H1 (cell line): Measurements from ENCODE around the gene C19orf67. TPM values are rescaled to one million over a fixed set of nuclear protein-coding genes. Genes with fewer than 3 reads are reported as not detected.

ENCODE experiments used
- CTCF ChIA-PET: fragments of 300-600 bp; sonication (Branson Sonifier 250); formaldehyde crosslinking; loops from one replicate; lab custom pipeline; 2021; ENCODE audit not compliant: partially characterized antibody; lab: Charles Lee
- POLR2A ChIA-PET: fragments of 300-600 bp; sonication (Branson Sonifier 250); formaldehyde crosslinking; loops from one replicate; lab custom pipeline; 2021; ENCODE audit warnings: inconsistent platforms; ENCODE audit not compliant: partially characterized antibody; lab: Charles Lee
- DNase-seq, 2 experiments: peaks; one replicate each; pipeline versions ENCODE4 v3.0.0 to v3.0.0-alpha.2; 2010 to 2022; ENCODE audit warnings: low spot score in 2 of 2, low read depth in 1 of 2, mixed read lengths in 1 of 2
- FAIRE-seq: peaks from 2 replicates; lab custom pipeline; 2011; peaks lifted over from hg19 to GRCh38; lab: Jason Lieb, UNC
- H2AFZ ChIP-seq: 2 replicates; pipeline ENCODE4 v1.8.1; 2012; ENCODE audit warnings: low read length, inconsistent platforms
- H2AK5ac ChIP-seq: 2 replicates; pipeline ENCODE4 v1.6.1; 2013; ENCODE audit warnings: low read depth, low read length
- H2BK120ac ChIP-seq: replicated peaks from 2 replicates; pipeline ENCODE3; 2013; ENCODE audit warnings: low read depth, low read length, inconsistent platforms
- H2BK12ac ChIP-seq: 2 replicates; pipeline ENCODE4 v1.6.1; 2013; ENCODE audit warnings: low read depth, low read length
- H2BK15ac ChIP-seq: 2 replicates; pipeline ENCODE4 v1.6.1; 2013; ENCODE audit warnings: low read length
- H2BK20ac ChIP-seq: 2 replicates; pipeline ENCODE4 v1.6.1; 2013; ENCODE audit warnings: low read length
- H2BK5ac ChIP-seq: 2 replicates; pipeline ENCODE4 v1.6.1; 2013; ENCODE audit warnings: low read depth, low read length
- H3K14ac ChIP-seq: 2 replicates; pipeline ENCODE4 v1.6.1; 2013; ENCODE audit warnings: inconsistent platforms; ENCODE audit not compliant: insufficient read length
- H3K18ac ChIP-seq: 2 replicates; pipeline ENCODE4 v1.6.1; 2013; ENCODE audit warnings: low read length; ENCODE audit errors: extremely low read depth
- H3K23ac ChIP-seq: 2 replicates; pipeline ENCODE4 v1.6.1; 2013; ENCODE audit warnings: inconsistent platforms; ENCODE audit not compliant: insufficient read length
- H3K23me2 ChIP-seq: 2 replicates; pipeline ENCODE4 v1.6.1; 2013; ENCODE audit warnings: low read depth, low read length
- H3K27ac ChIP-seq: 2 replicates; pipeline ENCODE4 v1.6.1; 2011; ENCODE audit warnings: low read depth, low read length, inconsistent platforms
- H3K27me3 ChIP-seq, 4 experiments: replicated peaks in 1 of 4; 1 replicate in 1 of 4; 2 replicates in 3 of 4; pipeline versions ENCODE4 v1.6.1 to v1.8.1; 2011 to 2013; ENCODE audit warnings: low read length in 3 of 4, mild to moderate bottlenecking in 3 of 4, inconsistent platforms in 2 of 4, mixed read lengths in 2 of 4, moderate library complexity in 1 of 4; ENCODE audit not compliant: control insufficient read depth in 3 of 4, insufficient read depth in 3 of 4; ENCODE audit errors: extremely low read depth in 1 of 4
- H3K36me3 ChIP-seq, 4 experiments: 2 replicates each; pipeline versions ENCODE4 v1.6.1 to v1.8.1; 2011 to 2013; ENCODE audit warnings: mild to moderate bottlenecking in 4 of 4, low read length in 3 of 4, moderate library complexity in 2 of 4, control low read depth in 1 of 4, inconsistent platforms in 1 of 4; ENCODE audit not compliant: insufficient read depth in 4 of 4, control insufficient read depth in 2 of 4
- H3K4ac ChIP-seq: replicated peaks from 2 replicates; pipeline ENCODE3; 2013; ENCODE audit warnings: low read length, low read depth, mixed read lengths, inconsistent platforms; ENCODE audit not compliant: insufficient read length
- H3K4me1 ChIP-seq, 4 experiments: replicated peaks in 1 of 4; 1 replicate in 1 of 4; 2 replicates in 3 of 4; pipeline versions ENCODE4 v1.6.1 to v1.8.1; 2011 to 2013; ENCODE audit warnings: low read length in 3 of 4, inconsistent platforms in 2 of 4, mixed read lengths in 1 of 4; ENCODE audit not compliant: insufficient read depth in 4 of 4, control insufficient read depth in 3 of 4
- H3K4me2 ChIP-seq, 2 experiments: 2 replicates each; pipeline versions ENCODE4 v1.6.1 to v1.8.1; 2011 to 2013; ENCODE audit warnings: low read depth in 2 of 2, low read length in 2 of 2, control low read depth in 1 of 2, inconsistent platforms in 1 of 2, mild to moderate bottlenecking in 1 of 2; ENCODE audit not compliant: insufficient read depth in 1 of 2
- H3K4me3 ChIP-seq, 4 experiments: fragments of 200-600, 300-600 bp in 1 of 4; sonication (generic), shearing (Covaris generic), sonication (Bioruptor Twin) in 1 of 4; 2 replicates each; pipeline versions ENCODE4 v1.5.1 to v1.8.1; 2011 to 2016; ENCODE audit warnings: low read length in 4 of 4, low read depth in 3 of 4, control low read depth in 2 of 4, inconsistent platforms in 2 of 4, mild to moderate bottlenecking in 2 of 4, mixed read lengths in 1 of 4, moderate library complexity in 1 of 4; ENCODE audit not compliant: insufficient read depth in 2 of 4; ENCODE audit errors: extremely low read depth in 1 of 4
- H3K56ac ChIP-seq: replicated peaks from 2 replicates; pipeline ENCODE3; 2013; ENCODE audit warnings: low read depth, mild to moderate bottlenecking, mixed read lengths, low read length, inconsistent platforms; ENCODE audit not compliant: insufficient read length
- H3K79me1 ChIP-seq: 2 replicates; pipeline ENCODE4 v1.6.1; 2013; ENCODE audit warnings: low read depth, low read length, control low read depth
- H3K79me2 ChIP-seq, 2 experiments: 2 replicates each; pipeline versions ENCODE4 v1.6.1 to v1.8.1; 2012 to 2013; ENCODE audit warnings: low read length in 2 of 2, mild to moderate bottlenecking in 2 of 2, inconsistent platforms in 1 of 2; ENCODE audit not compliant: insufficient read depth in 2 of 2, control insufficient read depth in 1 of 2
- H3K9ac ChIP-seq, 4 experiments: replicated peaks in 1 of 4; 1 replicate in 1 of 4; 2 replicates in 3 of 4; pipeline versions ENCODE4 v1.6.1 to v1.8.1; 2011 to 2013; ENCODE audit warnings: low read depth in 3 of 4, low read length in 3 of 4, control low read depth in 2 of 4, mild to moderate bottlenecking in 2 of 4, moderate library complexity in 2 of 4, inconsistent platforms in 1 of 4; ENCODE audit errors: extremely low read depth in 1 of 4
- H3K9me3 ChIP-seq, 2 experiments: 2 replicates each; pipeline versions ENCODE4 v1.6.1 to v1.8.1; 2012 to 2013; ENCODE audit warnings: mild to moderate bottlenecking in 2 of 2, moderate library complexity in 2 of 2, control low read depth in 1 of 2, inconsistent platforms in 1 of 2, low read depth in 1 of 2, low read length in 1 of 2, mixed read lengths in 1 of 2; ENCODE audit not compliant: insufficient read depth in 2 of 2
- H4K20me1 ChIP-seq, 2 experiments: replicated peaks in 1 of 2; 2 replicates each; pipeline versions ENCODE3 to v1.8.1; 2011 to 2013; ENCODE audit warnings: inconsistent platforms in 2 of 2, low read length in 2 of 2, mild to moderate bottlenecking in 1 of 2; ENCODE audit not compliant: insufficient read depth in 2 of 2, control insufficient read depth in 1 of 2
- H4K5ac ChIP-seq: 2 replicates; pipeline ENCODE4 v1.6.1; 2013; ENCODE audit warnings: low read length, low read depth, mixed read lengths, inconsistent platforms; ENCODE audit not compliant: insufficient read length
- H4K8ac ChIP-seq: 2 replicates; pipeline ENCODE4 v1.8.0; 2013; ENCODE audit warnings: mild to moderate bottlenecking, moderate library complexity, low read length, inconsistent platforms; ENCODE audit not compliant: insufficient read depth; ENCODE audit errors: extremely low read depth
- H4K91ac ChIP-seq: replicated peaks from 2 replicates; pipeline ENCODE3; 2013; ENCODE audit warnings: low read length, mixed read lengths, inconsistent platforms; ENCODE audit not compliant: insufficient read length
- BRCA1 ChIP-seq: IDR thresholded peaks from 2 replicates; pipeline ENCODE4 v1.6.1; 2012; ENCODE audit warnings: low read depth, low read length, improper control_type of control experiment
- EP300 ChIP-seq, 2 experiments: IDR thresholded peaks; 1 replicate in 1 of 2; 2 replicates in 1 of 2; pipeline ENCODE4 v1.6.1; 2011 to 2012; ENCODE audit warnings: low read depth in 2 of 2, low read length in 2 of 2, mild to moderate bottlenecking in 2 of 2, borderline replicate concordance in 1 of 2, inconsistent platforms in 1 of 2, moderate library complexity in 1 of 2
- GTF2F1 ChIP-seq: IDR thresholded peaks from 2 replicates; pipeline ENCODE4 v1.6.1; 2012; ENCODE audit warnings: low read depth, low read length, improper control_type of control experiment, borderline replicate concordance
- NANOG ChIP-seq: IDR thresholded peaks from 2 replicates; pipeline ENCODE4 v1.6.1; 2011; ENCODE audit warnings: low read length, low read depth, mild to moderate bottlenecking, inconsistent platforms; ENCODE audit not compliant: insufficient read depth, poor library complexity, severe bottlenecking
- RAD21 ChIP-seq, 2 experiments: IDR thresholded peaks in 1 of 2; conservative IDR thresholded peaks in 1 of 2; 2 replicates each; pipeline ENCODE4 v1.6.1; 2011; ENCODE audit warnings: low read depth in 2 of 2, low read length in 2 of 2, improper control_type of control experiment in 1 of 2, inconsistent platforms in 1 of 2, mild to moderate bottlenecking in 1 of 2, moderate library complexity in 1 of 2
- RNF2 ChIP-seq: fragments of 200-900, 300-1000 bp; sonication (generic); IDR thresholded peaks from 2 replicates; pipeline ENCODE4 v1.7.1; 2016; ENCODE audit warnings: borderline replicate concordance, low read depth, mild to moderate bottlenecking, antibody characterized with exemption, low read length; ENCODE audit not compliant: poor library complexity, severe bottlenecking; ENCODE audit errors: missing control alignments
- SIRT6 ChIP-seq: IDR thresholded peaks from one replicate; pipeline ENCODE4 v1.7.1; 2012; ENCODE audit warnings: low read length, inconsistent platforms
- YY1 ChIP-seq: IDR thresholded peaks from 2 replicates; pipeline ENCODE4 v1.6.1; 2011; ENCODE audit warnings: low read depth, mild to moderate bottlenecking, low read length
- WGBS, 2 experiments: shearing (Covaris generic) in 1 of 2; methylation state at CpG; one replicate each; pipeline versions ENCODE4 v1.1.6 to v1.1.7; 2013 to 2015; ENCODE audit warnings: low lambda C conversion rate in 2 of 2, mixed read lengths in 2 of 2, inconsistent platforms in 1 of 2, low coverage in 1 of 2, missing lambda C conversion rate in 1 of 2; ENCODE audit not compliant: insufficient replicate concordance in 2 of 2, insufficient coverage in 1 of 2, insufficient read length in 1 of 2; ENCODE audit errors: extremely low coverage in 1 of 2, missing lambda C conversion rate in 1 of 2; 5-methylcytosine and 5-hydroxymethylcytosine counted together
- polyA plus RNA-seq, 7 experiments: library from polyadenylated mRNA; depleted of rRNA in 3 of 7; stranded (reverse) in 5 of 7; unstranded in 2 of 7; fragments of >200 nt in 5 of 7; fragments of 200-250 nt in 2 of 7; gene quantifications; 1 replicate in 5 of 7; 2 replicates in 1 of 7; 4 replicates in 1 of 7; pipeline versions ENCODE4 v1.2.1 to v1.2.3, GENCODE V29; 2011 to 2013; ENCODE audit warnings: missing spikeins in 2 of 7, mixed read lengths in 2 of 7
- total RNA-seq: library from RNA; stranded (reverse); fragmentation: NEBNext Ultra II Directional; extraction: Animal tissue kit (Norgen Biotek cat#: 25700); gene quantifications from 2 replicates; pipeline ENCODE4 v1.2.1, GENCODE V29; 2021
- TF ChIP-seq, protein P1 (sequence below): IDR thresholded peaks from 2 replicates; pipeline ENCODE4 v1.6.1; 2012; ENCODE audit warnings: low read length, inconsistent platforms

The C19orf67 gene
- total and polyA plus RNA-seq, 2 of the 8 experiments (the other 6 are each of a cell fraction or from before 2014, with no cell fraction given): 0.12 TPM; not detected in 1

DNA sequence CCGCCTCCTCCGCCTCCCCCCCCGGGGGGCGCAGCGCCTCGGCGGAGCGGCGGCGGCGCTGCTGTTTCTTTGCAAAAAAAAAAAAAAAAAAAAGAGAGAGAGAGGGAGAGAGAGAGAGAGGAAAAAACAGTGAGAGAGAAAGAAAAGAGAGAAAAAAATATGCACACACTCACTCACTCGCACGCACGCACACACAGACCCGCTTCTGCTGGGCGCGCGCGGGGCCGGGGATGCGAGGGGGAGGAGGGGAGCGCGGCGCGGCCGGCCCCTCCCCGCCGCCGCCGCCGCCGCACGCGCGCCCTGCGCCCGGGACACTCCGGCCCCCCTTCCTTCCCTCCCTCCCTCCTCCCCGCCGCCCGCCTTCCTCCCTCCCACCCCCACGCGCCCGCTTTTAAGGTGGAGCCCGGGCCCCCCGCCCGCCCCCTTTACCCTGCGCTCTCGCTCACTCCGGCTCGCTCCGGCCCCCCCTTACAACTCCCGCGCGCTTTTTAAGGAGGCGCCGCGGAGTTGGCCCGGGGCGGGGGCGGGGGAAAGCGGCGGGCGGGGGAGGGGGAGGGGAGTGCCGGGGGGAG is 5.0 kb upstream of the C19orf67 start, which contains the start of gene SAMD1:
TSS of gene SAMD1 (minus strand) at position 243 of the 572 bp plus-strand sequence.
- Histone ChIP-seq H3K27ac (no peak within 1 kb of the TSS), H3K27me3 (peaks cover 0 to 6% (median 2%) of the 10 kb centered on the region in 4 experiments; a peak in 4 of 7 replicates), H4K20me1 (peaks cover 4 to 6% of the 10 kb centered on the region in 2 experiments), H3K14ac (no peak within 1 kb of the TSS), H3K79me2 (no peaks in the 10 kb centered on the region), H4K91ac (no peak within 1 kb of the TSS), H2BK120ac (no peak within 1 kb of the TSS), H2BK15ac (no peak within 1 kb of the TSS), H3K79me1 (no peaks in the 10 kb centered on the region), H4K5ac (peak within 1 kb of the TSS; percentile 22), H3K36me3 (peaks cover 0 to 13% (median 4%) of the 10 kb centered on the region in 4 experiments; a peak in 3 of 8 replicates), H3K4ac (no peak within 1 kb of the TSS), H3K56ac (peak within 1 kb of the TSS; percentile 30), H3K4me1 (peaks cover 3 to 5% (median 4%) of the 10 kb centered on the region in 4 experiments), H3K23ac (no peak within 1 kb of the TSS), H2BK20ac (no peak within 1 kb of the TSS), H2BK5ac (no peak within 1 kb of the TSS), H3K18ac (no peak within 1 kb of the TSS; the same call in 1 of the 2 replicates), H2AFZ (no peak within 1 kb of the TSS), H3K4me3 (peak within 1 kb of the TSS; percentile 56 to 83 (median 71)), H4K8ac (peak within 1 kb of the TSS; percentile 57; the same call in 1 of the 2 replicates), H3K23me2 (peaks cover 11% of the 10 kb centered on the region), H2BK12ac (no peak within 1 kb of the TSS), H3K9me3 (peaks cover 8% of the 10 kb centered on the region in 2 experiments; a peak in 3 of 4 replicates), H3K9ac (peak within 1 kb of the TSS; percentile 13 to 73 (median 26); a peak in 4 of 7 replicates), H2AK5ac (no peak within 1 kb of the TSS), H3K4me2 (peak within 1 kb of the TSS; percentile 74 to 80)
- ChIA-PET CTCF (interaction anchor here (1.0 to 1.6 kb wide), 4 partner anchors 20 to 25 kb away, joined by 3 to 11 read pairs (median 6); a partner anchor contains a TSS), POLR2A (interaction anchor here (1.1 to 1.7 kb wide), 3 partner anchors 19 to 46 kb away, joined by 3 to 6 read pairs (median 5); partner anchors contain the start of gene ASF1B)
- DNase-seq (peak in 1 of 2 experiments; percentile 67), FAIRE-seq (no peak)
- no CpG with 5 or more reads among the region's 65 CpGs for WGBS, 2 experiments
- no peak for TF ChIP-seq GTF2F1
- TF ChIP-seq RAD21 (IDR thresholded peaks at IDR 0.05 in 1 of 2, conservative IDR thresholded peaks at IDR 0.05 in 1 of 2; ENCODE audit: low read depth in 2 of 2, low read length in 2 of 2): no peak
- no peak for TF ChIP-seq BRCA1
- TF ChIP-seq RNF2: no peak
- TF ChIP-seq NANOG: no peak
- no peak for TF ChIP-seq EP300 (IDR thresholded peaks at IDR 0.05; ENCODE audit: borderline replicate concordance in 1 of 2, low read depth in 2 of 2, low read length in 2 of 2)
- TF ChIP-seq, protein P1, sequence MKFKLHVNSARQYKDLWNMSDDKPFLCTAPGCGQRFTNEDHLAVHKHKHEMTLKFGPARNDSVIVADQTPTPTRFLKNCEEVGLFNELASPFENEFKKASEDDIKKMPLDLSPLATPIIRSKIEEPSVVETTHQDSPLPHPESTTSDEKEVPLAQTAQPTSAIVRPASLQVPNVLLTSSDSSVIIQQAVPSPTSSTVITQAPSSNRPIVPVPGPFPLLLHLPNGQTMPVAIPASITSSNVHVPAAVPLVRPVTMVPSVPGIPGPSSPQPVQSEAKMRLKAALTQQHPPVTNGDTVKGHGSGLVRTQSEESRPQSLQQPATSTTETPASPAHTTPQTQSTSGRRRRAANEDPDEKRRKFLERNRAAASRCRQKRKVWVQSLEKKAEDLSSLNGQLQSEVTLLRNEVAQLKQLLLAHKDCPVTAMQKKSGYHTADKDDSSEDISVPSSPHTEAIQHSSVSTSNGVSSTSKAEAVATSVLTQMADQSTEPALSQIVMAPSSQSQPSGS: no peak
- TF ChIP-seq YY1: no peak
- no peak for TF ChIP-seq SIRT6
